Spleen (tissue), 11 donors: Measurements from ENCODE around the gene PACRG. TPM values are rescaled to one million over a fixed set of nuclear protein-coding genes. Genes with fewer than 3 reads are reported as not detected.

Experiments
- DNase-seq: peaks from one replicate; pipeline ENCODE4 v3.0.0-alpha.2; 2020
- H3K27ac ChIP-seq, 8 donors: fragments of 200-600 bp; sonication (generic) in 7 of 8; 1 replicate in 4 of 8; 2 replicates in 4 of 8; pipeline versions ENCODE4 v1.5.0 to v1.8.0; 2016 to 2021; ENCODE audit warnings: inconsistent platforms in 4 of 8, mild to moderate bottlenecking in 4 of 8, moderate library complexity in 1 of 8
- H3K27me3 ChIP-seq, 7 donors: fragments of 200-600 bp; sonication (generic) in 6 of 7; replicated peaks in 1 of 7; 1 replicate in 4 of 7; 2 replicates in 3 of 7; pipeline versions ENCODE4 v1.5.0 to v1.8.0; 2016 to 2021; ENCODE audit warnings: inconsistent platforms in 3 of 7, mild to moderate bottlenecking in 1 of 7
- H3K36me3 ChIP-seq, 6 donors: fragments of 200-600 bp; sonication (generic) in 5 of 6; 1 replicate in 4 of 6; 2 replicates in 2 of 6; pipeline versions ENCODE4 v1.5.0 to v1.8.0; 2016 to 2021; ENCODE audit warnings: inconsistent platforms in 2 of 6
- H3K4me1 ChIP-seq, 6 donors: fragments of 200-600 bp; sonication (generic) in 5 of 6; 1 replicate in 3 of 6; 2 replicates in 3 of 6; pipeline versions ENCODE4 v1.5.0 to v1.8.0; 2016 to 2021; ENCODE audit warnings: inconsistent platforms in 3 of 6
- H3K4me3 ChIP-seq, 8 donors: fragments of 200-600 bp; sonication (generic) in 7 of 8; 1 replicate in 4 of 8; 2 replicates in 4 of 8; pipeline versions ENCODE4 v1.5.0 to v1.8.0; 2016 to 2021; ENCODE audit warnings: inconsistent platforms in 4 of 8, mild to moderate bottlenecking in 4 of 8, moderate library complexity in 2 of 8
- H3K9me3 ChIP-seq, 8 donors: fragments of 200-600 bp; sonication (generic) in 7 of 8; 1 replicate in 4 of 8; 2 replicates in 4 of 8; pipeline versions ENCODE4 v1.5.0 to v1.8.0; 2016 to 2021; ENCODE audit warnings: inconsistent platforms in 4 of 8
- CTCF ChIP-seq, 11 experiments: fragments of 200-600 bp in 7 of 11; fragments of 450-650 bp in 4 of 11; sonication (generic) in 4 of 11; IDR thresholded peaks in 8 of 11; conservative IDR thresholded peaks in 3 of 11; 1 replicate in 7 of 11; 2 replicates in 4 of 11; pipeline versions ENCODE4 v1.4.0 to v1.8.0; 2016 to 2021; ENCODE audit warnings: antibody characterized with exemption in 11 of 11, inconsistent platforms in 4 of 11, mild to moderate bottlenecking in 1 of 11
- POLR2A ChIP-seq, 3 donors: fragments of 450-650 bp; IDR thresholded peaks; one replicate each; pipeline ENCODE4 v1.5.1; 2017; ENCODE audit warnings: antibody characterized with exemption in 3 of 3, mild to moderate bottlenecking in 1 of 3
- POLR2AphosphoS5 ChIP-seq, 3 donors: sonication (generic); formaldehyde crosslinking; IDR thresholded peaks; one replicate each; pipeline ENCODE4 v1.5.1; 2017; ENCODE audit warnings: antibody characterized with exemption in 3 of 3
- WGBS, 5 donors: extraction: QIAGEN DNeasy Blood & Tissue Kit in 3 of 5; methylation state at CpG; one replicate each; pipeline versions ENCODE4 v1.1.5 to v1.1.7; 2013 to 2018; 5-methylcytosine and 5-hydroxymethylcytosine counted together
- intact Hi-C: fragments of 100-400 bp; cut with DNase I; formaldehyde crosslinking; loops from one replicate; pipeline ENCODE4 v1.15.0; 2023; ENCODE audit warnings: low total_unique reads
- polyA plus RNA-seq, 3 donors: library from polyadenylated mRNA; stranded (reverse); fragments of 200-250 nt; gene quantifications; one replicate each; pipeline ENCODE4 v1.2.1, GENCODE V29; 2013
- total RNA-seq, 7 donors: library from RNA; depleted of rRNA in 3 of 7; stranded (reverse); fragments of >200 nt in 3 of 7; fragmentation: NEBNext Ultra II Directional in 4 of 7; extraction: Animal tissue kit (Norgen Biotek cat#: 25700) in 4 of 7; gene quantifications; one replicate each; pipeline versions ENCODE4 v1.1.0 to v1.2.1, GENCODE V29; 2016 to 2021
- donor health status: healthy with polysubstance abuse.
- donor health status: DM: no; HTN: no; CAD: no; lungs with moderate emphysema.
- donor health status: DM: no; HTN: no; CAD: no.
- donor health status: Bipolar disorder and iron deficiency.
- donor health status: healthy.
- donor health status: DM: no; HTN: no; CAD: no.
- donor health status: DM: yes; HTN: yes; CAD: no.

The PACRG gene
- total and polyA plus RNA-seq, 10 donors = 0.32 to 2.0 (median 1.0) TPM; not detected in 5

- H3K4me1 ChIP-seq = no peaks in the 10 kb centered on the region
- no peaks in the 10 kb centered on the region for H3K27me3 ChIP-seq
- no peaks in the 10 kb centered on the region for H3K36me3 ChIP-seq
- intact Hi-C loops = no loop called here
- no peak overlapping the region for H3K27ac ChIP-seq
- TF ChIP-seq POLR2AphosphoS5 (IDR thresholded peaks at IDR 0.05) = no peak
- TF ChIP-seq POLR2A (IDR thresholded peaks at IDR 0.05) = no peak
- TF ChIP-seq CTCF (IDR thresholded peaks at IDR 0.05 in 8 of 11, conservative IDR thresholded peaks at IDR 0.05 in 3 of 11) = no peak
- no peak overlapping the region for H3K4me3 ChIP-seq
- no peak for DNase-seq
- peaks cover 0 to 6% (median 0%) of the 10 kb centered on the region in 8 donors for H3K9me3 ChIP-seq
Observed at GRCh38 chr6:162753775-162754174, 26.0 kb downstream of the PACRG start.

- H3K4me1 ChIP-seq = no peaks in the 10 kb centered on the region
- no peaks in the 10 kb centered on the region for H3K27me3 ChIP-seq
- TF ChIP-seq POLR2A (IDR thresholded peaks at IDR 0.05) = no peak
- TF ChIP-seq CTCF (IDR thresholded peaks at IDR 0.05 in 8 of 11, conservative IDR thresholded peaks at IDR 0.05 in 3 of 11) = no peak
- TF ChIP-seq POLR2AphosphoS5 (IDR thresholded peaks at IDR 0.05) = no peak
- no peak overlapping the region for H3K27ac ChIP-seq
- H3K4me3 ChIP-seq = no peak overlapping the region
- no peaks in the 10 kb centered on the region for H3K36me3 ChIP-seq
- H3K9me3 ChIP-seq = no peaks in the 10 kb centered on the region
- intact Hi-C loops = no loop called here
- no peak for DNase-seq
Observed at GRCh38 chr6:162770136-162770535, 42.4 kb downstream of the PACRG start.

GRCh38 chr6:162770955-162771354 lies 43.2 kb downstream of the PACRG start:
- H3K4me3 ChIP-seq = no peak overlapping the region
- no peak overlapping the region for H3K27ac ChIP-seq
- 85 to 91% (median 86%) methylated on average over 1 of the region's 1 CpG for WGBS, 5 donors
- TF ChIP-seq CTCF (IDR thresholded peaks at IDR 0.05 in 8 of 11, conservative IDR thresholded peaks at IDR 0.05 in 3 of 11) (no peak), POLR2A (IDR thresholded peaks at IDR 0.05) (no peak), POLR2AphosphoS5 (IDR thresholded peaks at IDR 0.05) (no peak)
- no peaks in the 10 kb centered on the region for H3K36me3 ChIP-seq
- no peaks in the 10 kb centered on the region for H3K4me1 ChIP-seq
- intact Hi-C loops = no loop called here
- no peaks in the 10 kb centered on the region for H3K27me3 ChIP-seq
- DNase-seq = no peak
- H3K9me3 ChIP-seq = no peaks in the 10 kb centered on the region

- Histone ChIP-seq H3K9me3 (no peaks in the 10 kb centered on the region), H3K27ac (no peak overlapping the region), H3K36me3 (no peaks in the 10 kb centered on the region), H3K4me1 (no peaks in the 10 kb centered on the region), H3K27me3 (no peaks in the 10 kb centered on the region), H3K4me3 (no peak overlapping the region)
- TF ChIP-seq CTCF (IDR thresholded peaks at IDR 0.05 in 8 of 11, conservative IDR thresholded peaks at IDR 0.05 in 3 of 11) = no peak
- no peak for TF ChIP-seq POLR2A (IDR thresholded peaks at IDR 0.05)
- intact Hi-C loops = no loop called here
- no peak for DNase-seq
Observed at GRCh38 chr6:162772466-162772865, 44.7 kb downstream of the PACRG start.
